Breast epithelium (tissue), 4 donors: ENCODE measurements around the gene PTPRU. TPM values are rescaled to one million over a fixed set of nuclear protein-coding genes. Genes with fewer than 3 reads are reported as not detected.

Experiments used
- DNase-seq, 2 donors: peaks; one replicate each; pipeline ENCODE4 v3.0.0-alpha.2; 2019; ENCODE audit warnings: low spot score in 2 of 2
- H3K27ac ChIP-seq, 2 donors: fragments of 200-600 bp; sonication (generic) in 1 of 2; one replicate each; pipeline ENCODE4 v1.5.1; 2016 to 2019; ENCODE audit warnings: mild to moderate bottlenecking in 1 of 2
- H3K27me3 ChIP-seq, 2 donors: fragments of 200-600 bp; sonication (generic) in 1 of 2; one replicate each; pipeline versions ENCODE4 v1.5.1 to v1.6.0; 2017 to 2019; ENCODE audit warnings: control low read depth in 1 of 2, mild to moderate bottlenecking in 1 of 2
- H3K36me3 ChIP-seq: fragments of 200-600 bp; one replicate; pipeline ENCODE4 v1.5.1; 2019
- H3K4me1 ChIP-seq, 2 donors: fragments of 200-600 bp; sonication (generic); one replicate each; pipeline ENCODE4 v1.5.1; 2016 to 2019; ENCODE audit warnings: control low read depth in 1 of 2
- H3K4me3 ChIP-seq, 3 donors: fragments of 200-600 bp; sonication (generic); 1 replicate in 2 of 3; 2 replicates in 1 of 3; pipeline ENCODE4 v1.5.1; 2016 to 2019; ENCODE audit warnings: mild to moderate bottlenecking in 3 of 3, moderate library complexity in 2 of 3
- H3K9me3 ChIP-seq, 2 donors: fragments of 200-600 bp; sonication (generic) in 1 of 2; one replicate each; pipeline ENCODE4 v1.5.1; 2016 to 2019; ENCODE audit warnings: control low read depth in 1 of 2
- POLR2A ChIP-seq: fragments of 450-650 bp; IDR thresholded peaks from one replicate; pipeline ENCODE4 v1.6.1; 2016; ENCODE audit warnings: antibody characterized with exemption, mild to moderate bottlenecking, moderate library complexity
- POLR2AphosphoS5 ChIP-seq, 3 donors: sonication (generic); formaldehyde crosslinking; IDR thresholded peaks; one replicate each; pipeline ENCODE4 v1.6.1; 2017; ENCODE audit warnings: antibody characterized with exemption in 3 of 3
- intact Hi-C: fragments of 100-400 bp; cut with DNase I; formaldehyde crosslinking; loops from one replicate; pipeline ENCODE4 v1.15.1; 2023; ENCODE audit warnings: low total_unique reads
- total RNA-seq, 3 donors: library from RNA; depleted of rRNA; stranded (reverse); fragments of >200 nt; gene quantifications; one replicate each; pipeline ENCODE4 v1.1.0, GENCODE V29; 2016
- TF ChIP-seq, protein P1 (sequence below), 3 donors: fragments of 450-650 bp; IDR thresholded peaks; one replicate each; pipeline ENCODE4 v1.5.1; 2016 to 2017; ENCODE audit warnings: antibody characterized with exemption in 3 of 3, mild to moderate bottlenecking in 3 of 3, moderate library complexity in 3 of 3

The PTPRU gene
- total RNA-seq, 3 donors from 2014 or later: 16.0 to 33.1 (median 32.5) TPM

DNA sequence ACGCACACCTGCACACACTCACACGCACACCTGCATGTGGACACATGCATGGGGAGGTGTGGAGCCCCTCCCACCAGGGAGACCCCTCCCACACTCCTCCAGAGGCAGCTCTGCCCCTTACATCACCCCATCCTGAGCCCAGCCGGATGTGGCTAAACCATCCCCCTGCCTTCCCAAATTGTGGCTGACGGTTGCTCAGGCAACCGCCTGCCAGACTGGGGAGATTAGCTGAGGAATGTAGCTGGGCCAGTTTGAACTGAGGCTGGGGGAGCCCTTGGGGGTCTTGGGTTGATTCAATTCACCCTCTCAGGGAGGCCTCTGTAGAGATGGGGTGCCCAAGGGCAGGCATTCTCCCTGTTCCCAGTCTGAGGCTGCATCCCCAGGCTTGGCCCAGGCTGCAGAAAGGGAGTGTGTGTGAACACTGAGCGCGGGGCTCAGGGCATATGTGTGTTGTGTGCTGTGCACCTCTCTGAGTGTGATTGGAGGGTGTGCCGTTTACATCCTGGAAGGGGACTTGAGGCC is 12.9 kb downstream of the PTPRU start:
- H3K36me3 ChIP-seq: no peaks in the 10 kb centered on the region
- H3K4me3 ChIP-seq: no peak overlapping the region
- H3K27me3 ChIP-seq: no peaks in the 10 kb centered on the region
- H3K4me1 ChIP-seq: no peaks in the 10 kb centered on the region
- DNase-seq: no peak
- intact Hi-C loops: no loop called here
- no peaks in the 10 kb centered on the region for H3K9me3 ChIP-seq
- H3K27ac ChIP-seq: no peak overlapping the region
- TF ChIP-seq, protein P1, sequence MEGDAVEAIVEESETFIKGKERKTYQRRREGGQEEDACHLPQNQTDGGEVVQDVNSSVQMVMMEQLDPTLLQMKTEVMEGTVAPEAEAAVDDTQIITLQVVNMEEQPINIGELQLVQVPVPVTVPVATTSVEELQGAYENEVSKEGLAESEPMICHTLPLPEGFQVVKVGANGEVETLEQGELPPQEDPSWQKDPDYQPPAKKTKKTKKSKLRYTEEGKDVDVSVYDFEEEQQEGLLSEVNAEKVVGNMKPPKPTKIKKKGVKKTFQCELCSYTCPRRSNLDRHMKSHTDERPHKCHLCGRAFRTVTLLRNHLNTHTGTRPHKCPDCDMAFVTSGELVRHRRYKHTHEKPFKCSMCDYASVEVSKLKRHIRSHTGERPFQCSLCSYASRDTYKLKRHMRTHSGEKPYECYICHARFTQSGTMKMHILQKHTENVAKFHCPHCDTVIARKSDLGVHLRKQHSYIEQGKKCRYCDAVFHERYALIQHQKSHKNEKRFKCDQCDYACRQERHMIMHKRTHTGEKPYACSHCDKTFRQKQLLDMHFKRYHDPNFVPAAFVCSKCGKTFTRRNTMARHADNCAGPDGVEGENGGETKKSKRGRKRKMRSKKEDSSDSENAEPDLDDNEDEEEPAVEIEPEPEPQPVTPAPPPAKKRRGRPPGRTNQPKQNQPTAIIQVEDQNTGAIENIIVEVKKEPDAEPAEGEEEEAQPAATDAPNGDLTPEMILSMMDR (IDR thresholded peaks at IDR 0.05): no peak
- no peak for TF ChIP-seq POLR2A
- TF ChIP-seq POLR2AphosphoS5 (IDR thresholded peaks at IDR 0.05): no peak

DNA sequence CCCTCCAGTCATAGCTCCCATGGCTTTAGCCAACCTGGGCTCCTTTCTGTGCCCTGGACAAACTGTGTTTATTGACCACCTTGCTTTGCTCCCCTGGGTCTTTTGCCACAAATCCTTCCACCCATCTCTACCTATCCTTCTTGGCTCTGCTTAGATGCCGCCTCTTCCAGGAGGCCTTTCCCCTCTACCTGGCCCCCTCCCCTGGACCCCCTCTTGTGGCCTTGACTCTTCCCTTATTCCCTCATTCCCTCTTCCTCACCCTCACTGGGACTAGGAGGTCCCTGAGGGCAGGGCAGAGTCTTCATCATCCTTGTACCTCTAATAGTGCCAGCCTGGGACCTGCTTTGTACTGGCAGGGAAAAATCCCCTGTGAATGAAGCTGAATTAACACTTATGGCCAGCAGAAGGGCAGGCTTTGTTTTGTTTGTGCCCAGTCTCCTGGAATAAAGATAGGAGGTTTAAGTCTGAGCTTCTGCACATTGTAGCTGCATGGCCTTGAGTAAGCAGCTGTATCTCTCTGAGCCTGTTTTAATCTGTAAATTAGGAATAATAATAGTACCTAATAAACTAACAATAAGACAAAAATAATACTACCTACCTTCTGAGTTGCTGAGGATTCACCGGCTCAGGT is 13.7 kb downstream of the PTPRU start:
- intact Hi-C loops: no loop called here
- TF ChIP-seq, protein P1 (IDR thresholded peaks at IDR 0.05): no peak
- TF ChIP-seq POLR2AphosphoS5 (IDR thresholded peaks at IDR 0.05): no peak
- TF ChIP-seq POLR2A: no peak

DNA sequence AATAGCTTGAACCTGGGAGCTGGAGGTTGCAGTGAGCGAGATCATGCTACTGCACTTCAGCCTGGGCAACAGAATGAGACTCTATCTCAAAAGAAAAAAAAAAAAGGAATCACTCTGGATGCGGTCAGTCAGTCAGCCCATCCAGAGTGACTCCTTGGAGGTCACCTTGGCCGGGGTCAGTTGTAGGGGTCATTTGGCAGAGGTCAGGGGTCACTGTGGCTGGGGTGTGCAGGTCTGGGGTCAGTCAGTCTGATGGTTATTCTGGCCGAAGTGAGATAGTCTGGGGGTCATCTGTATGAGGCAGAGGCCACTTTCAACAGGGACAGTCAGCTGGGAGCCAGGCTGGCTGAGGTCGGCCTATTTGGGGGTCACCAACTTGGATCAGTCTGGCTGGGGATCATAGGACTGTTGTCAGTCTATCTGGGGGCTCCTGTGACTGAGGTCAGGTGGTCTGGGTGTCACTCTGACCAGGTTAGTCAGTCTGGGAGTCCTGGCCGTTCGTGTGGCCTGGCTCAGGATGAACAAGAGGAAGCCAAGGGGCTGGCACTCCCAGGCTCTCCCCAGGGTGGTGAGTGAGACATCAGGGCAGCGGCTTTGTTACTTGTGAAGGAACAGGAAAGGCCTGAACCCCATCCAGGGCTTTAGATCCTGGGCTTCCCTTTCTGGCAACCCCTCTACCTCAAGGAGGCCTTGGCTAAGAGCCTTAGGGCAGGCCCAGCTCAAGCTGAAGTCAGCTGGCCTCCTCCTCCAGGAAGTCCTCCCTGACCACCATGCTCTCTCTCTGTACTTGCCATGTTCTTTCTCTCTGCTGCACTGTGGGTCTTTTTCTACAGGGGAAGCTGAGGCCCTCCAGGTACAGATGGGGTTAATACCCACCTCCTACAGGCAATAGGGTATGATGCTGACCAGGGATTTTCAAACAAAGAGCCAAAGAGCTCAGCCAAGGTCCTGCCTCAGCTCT is 15.1 kb downstream of the PTPRU start:
- intact Hi-C loops: no loop called here
- Histone ChIP-seq H3K36me3 (no peaks in the 10 kb centered on the region), H3K4me1 (no peaks in the 10 kb centered on the region), H3K27ac (no peak overlapping the region), H3K27me3 (no peaks in the 10 kb centered on the region), H3K4me3 (no peak overlapping the region), H3K9me3 (no peaks in the 10 kb centered on the region)
- TF ChIP-seq POLR2AphosphoS5 (IDR thresholded peaks at IDR 0.05) (no peak), POLR2A (no peak)
- TF ChIP-seq, protein P1 (IDR thresholded peaks at IDR 0.05): no peak
- DNase-seq: no peak

More for the DNA sequence above, 13.7 kb downstream of the PTPRU start:
- Histone ChIP-seq H3K9me3 (no peaks in the 10 kb centered on the region), H3K4me1 (no peaks in the 10 kb centered on the region), H3K4me3 (no peak overlapping the region), H3K27me3 (no peaks in the 10 kb centered on the region), H3K36me3 (no peaks in the 10 kb centered on the region), H3K27ac (no peak overlapping the region)
- DNase-seq: no peak

DNA sequence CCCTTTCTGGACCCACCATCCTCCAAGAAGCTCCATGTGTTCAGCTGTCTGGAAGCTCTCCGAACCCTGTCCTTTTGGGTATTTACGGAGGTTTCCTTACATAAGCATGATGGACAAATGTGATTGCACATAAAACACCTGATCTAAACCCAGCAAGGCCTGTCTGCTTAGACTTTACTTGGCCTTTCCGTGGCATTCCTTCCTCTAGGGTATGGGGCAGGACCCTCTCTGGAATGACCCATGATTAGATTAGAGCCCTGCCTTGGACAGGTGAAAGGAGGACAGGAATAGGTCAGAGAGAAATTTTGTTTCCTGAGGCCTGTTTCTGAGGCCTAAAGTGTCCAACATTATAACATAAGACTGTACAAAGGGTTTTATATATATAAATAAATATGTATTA is 16.9 kb downstream of the PTPRU start:
- intact Hi-C loops: no loop called here
- no peaks in the 10 kb centered on the region for H3K9me3 ChIP-seq
- no peaks in the 10 kb centered on the region for H3K36me3 ChIP-seq
- no peak for DNase-seq
- H3K27me3 ChIP-seq: no peaks in the 10 kb centered on the region
- H3K4me3 ChIP-seq: no peak overlapping the region
- H3K27ac ChIP-seq: no peak overlapping the region
- H3K4me1 ChIP-seq: no peaks in the 10 kb centered on the region
- TF ChIP-seq POLR2A: no peak
- TF ChIP-seq, protein P1 (IDR thresholded peaks at IDR 0.05): no peak
- TF ChIP-seq POLR2AphosphoS5 (IDR thresholded peaks at IDR 0.05): no peak

DNA sequence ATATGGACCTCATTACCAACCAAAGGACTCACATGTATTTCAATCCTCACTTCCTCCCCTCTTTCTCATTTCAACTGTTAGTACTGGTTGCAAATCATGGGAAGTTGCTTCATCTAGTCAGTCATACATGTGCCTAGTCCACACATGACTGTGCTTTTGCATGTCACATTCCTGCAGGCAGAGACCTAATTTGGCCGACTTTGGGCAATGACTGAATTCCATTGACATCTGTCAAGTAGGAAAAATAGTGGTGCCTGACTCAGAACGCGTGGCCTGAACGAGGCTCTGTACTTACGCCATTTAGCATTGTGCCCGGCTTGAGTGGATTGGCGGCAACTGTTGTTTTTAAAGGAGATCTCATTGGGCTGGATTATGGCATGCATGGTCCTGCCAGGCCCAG is 18.0 kb downstream of the PTPRU start:
- DNase-seq: no peak
- Histone ChIP-seq H3K4me1 (no peaks in the 10 kb centered on the region), H3K36me3 (no peaks in the 10 kb centered on the region), H3K4me3 (no peak overlapping the region), H3K27ac (no peak overlapping the region), H3K9me3 (no peaks in the 10 kb centered on the region), H3K27me3 (no peaks in the 10 kb centered on the region)
- intact Hi-C loops: no loop called here
- TF ChIP-seq, protein P1 (IDR thresholded peaks at IDR 0.05): no peak
- TF ChIP-seq POLR2AphosphoS5 (IDR thresholded peaks at IDR 0.05) (no peak), POLR2A (no peak)
